AG04450 (cell line): ENCODE results near the gene MSANTD7. TPM values are rescaled to one million over a fixed set of nuclear protein-coding genes. Genes with fewer than 3 reads are reported as not detected.

Experiments used
- CTCF ChIA-PET: fragments of 300-600, 350-600 bp; formaldehyde crosslinking; extraction: SDS; loops from one replicate; lab custom pipeline; 2022; ENCODE audit warnings: antibody characterized with exemption, inconsistent platforms; lab: Charles Lee
- POLR2A ChIA-PET: fragments of 350-600 bp; formaldehyde crosslinking; extraction: SDS; loops from one replicate; lab custom pipeline; 2021; ENCODE audit warnings: antibody characterized with exemption, inconsistent platforms; lab: Yijun Ruan, JAX
- DNase-seq: peaks from one replicate; pipeline ENCODE4 v3.0.0-alpha.2; 2011; ENCODE audit warnings: low read depth, low spot score
- H3K27ac ChIP-seq: one replicate; pipeline ENCODE4 v1.5.1; 2012; ENCODE audit warnings: low read depth, low read length, control low read depth
- H3K27me3 ChIP-seq: one replicate; pipeline ENCODE4 v1.6.0; 2012; ENCODE audit warnings: low read length; ENCODE audit not compliant: control insufficient read depth, insufficient read depth
- H3K4me3 ChIP-seq: 2 replicates; pipeline ENCODE4 v1.5.1; 2011; ENCODE audit warnings: mild to moderate bottlenecking, low read depth, low read length, control low read depth
- H3K9me3 ChIP-seq: 2 replicates; pipeline ENCODE4 v1.5.1; 2012; ENCODE audit warnings: low read length; ENCODE audit not compliant: control insufficient read depth, insufficient read depth
- polyA plus RNA-seq: library from polyadenylated mRNA; depleted of rRNA; stranded (reverse); fragments of >200 nt; gene quantifications from 2 replicates; pipeline ENCODE4 v1.2.3, GENCODE V29; 2011
- TF ChIP-seq, protein P1 (sequence below): IDR thresholded peaks from 2 replicates; pipeline ENCODE4 v1.5.1; 2011; ENCODE audit warnings: low read depth, low read length, control low read depth, inconsistent platforms

MSANTD7 gene
- polyA plus RNA-seq, 1 experiment, result 5.2 TPM

DNA sequence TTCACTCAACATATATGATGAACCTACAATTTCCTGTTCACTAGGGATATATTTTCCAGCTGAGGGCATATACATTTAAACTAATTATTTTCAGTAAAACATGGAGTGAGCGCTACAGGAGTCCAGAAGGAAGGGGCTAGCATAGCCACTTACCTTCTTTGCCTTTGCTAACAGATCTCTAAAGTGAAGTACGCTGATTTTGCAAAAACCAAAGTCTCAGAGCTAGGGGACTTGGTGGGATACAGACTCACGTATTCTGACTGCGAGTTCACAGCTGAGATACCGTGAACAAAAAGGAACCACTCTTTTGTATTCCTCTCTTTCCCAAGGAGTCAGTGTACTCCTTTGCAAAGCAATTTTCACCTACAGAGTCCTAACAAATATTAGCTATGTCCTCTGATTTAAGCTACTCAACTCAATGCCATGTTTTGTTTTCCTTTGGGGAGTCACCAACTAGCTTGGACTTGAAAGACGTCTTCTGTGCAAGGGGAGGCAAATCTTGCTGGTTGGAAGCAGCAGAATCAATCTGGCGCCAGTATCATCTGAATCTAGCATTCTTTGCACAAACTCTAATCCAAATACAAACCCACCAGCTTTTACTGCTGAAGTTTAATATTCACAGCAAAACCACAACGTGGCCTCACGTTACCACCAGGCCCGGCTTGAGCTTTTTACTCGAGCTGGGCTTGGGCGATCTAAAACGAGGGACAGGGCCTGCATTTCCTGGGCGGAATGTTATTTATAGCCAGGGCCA is 926 bp upstream of the MSANTD7 start:
- H3K9me3 ChIP-seq, result peaks cover 7% of the 10 kb centered on the region; the same call in 1 of the 2 replicates
- peak overlapping the region; percentile 82 for H3K4me3 ChIP-seq
- H3K27ac ChIP-seq, result peak overlapping the region; percentile 87
- ChIA-PET CTCF (interaction anchor here (1.0 to 3.8 kb wide), 4 partner anchors 14 to 338 kb away, joined by 3 to 22 read pairs (median 6); no protein-coding TSS in a partner anchor), POLR2A (interaction anchor here (0.5 to 2.8 kb wide), 5 partner anchors 41 to 733 kb away, joined by 3 to 23 read pairs (median 9); partner anchors contain the start of gene SUV39H2)
- H3K27me3 ChIP-seq, result no peaks in the 10 kb centered on the region
- TF ChIP-seq, protein P1, sequence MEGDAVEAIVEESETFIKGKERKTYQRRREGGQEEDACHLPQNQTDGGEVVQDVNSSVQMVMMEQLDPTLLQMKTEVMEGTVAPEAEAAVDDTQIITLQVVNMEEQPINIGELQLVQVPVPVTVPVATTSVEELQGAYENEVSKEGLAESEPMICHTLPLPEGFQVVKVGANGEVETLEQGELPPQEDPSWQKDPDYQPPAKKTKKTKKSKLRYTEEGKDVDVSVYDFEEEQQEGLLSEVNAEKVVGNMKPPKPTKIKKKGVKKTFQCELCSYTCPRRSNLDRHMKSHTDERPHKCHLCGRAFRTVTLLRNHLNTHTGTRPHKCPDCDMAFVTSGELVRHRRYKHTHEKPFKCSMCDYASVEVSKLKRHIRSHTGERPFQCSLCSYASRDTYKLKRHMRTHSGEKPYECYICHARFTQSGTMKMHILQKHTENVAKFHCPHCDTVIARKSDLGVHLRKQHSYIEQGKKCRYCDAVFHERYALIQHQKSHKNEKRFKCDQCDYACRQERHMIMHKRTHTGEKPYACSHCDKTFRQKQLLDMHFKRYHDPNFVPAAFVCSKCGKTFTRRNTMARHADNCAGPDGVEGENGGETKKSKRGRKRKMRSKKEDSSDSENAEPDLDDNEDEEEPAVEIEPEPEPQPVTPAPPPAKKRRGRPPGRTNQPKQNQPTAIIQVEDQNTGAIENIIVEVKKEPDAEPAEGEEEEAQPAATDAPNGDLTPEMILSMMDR, result 0 out of 2 replicates have a peak, but pooled peaks have one; percentile 5
- DNase-seq, result peak; percentile 23

DNA sequence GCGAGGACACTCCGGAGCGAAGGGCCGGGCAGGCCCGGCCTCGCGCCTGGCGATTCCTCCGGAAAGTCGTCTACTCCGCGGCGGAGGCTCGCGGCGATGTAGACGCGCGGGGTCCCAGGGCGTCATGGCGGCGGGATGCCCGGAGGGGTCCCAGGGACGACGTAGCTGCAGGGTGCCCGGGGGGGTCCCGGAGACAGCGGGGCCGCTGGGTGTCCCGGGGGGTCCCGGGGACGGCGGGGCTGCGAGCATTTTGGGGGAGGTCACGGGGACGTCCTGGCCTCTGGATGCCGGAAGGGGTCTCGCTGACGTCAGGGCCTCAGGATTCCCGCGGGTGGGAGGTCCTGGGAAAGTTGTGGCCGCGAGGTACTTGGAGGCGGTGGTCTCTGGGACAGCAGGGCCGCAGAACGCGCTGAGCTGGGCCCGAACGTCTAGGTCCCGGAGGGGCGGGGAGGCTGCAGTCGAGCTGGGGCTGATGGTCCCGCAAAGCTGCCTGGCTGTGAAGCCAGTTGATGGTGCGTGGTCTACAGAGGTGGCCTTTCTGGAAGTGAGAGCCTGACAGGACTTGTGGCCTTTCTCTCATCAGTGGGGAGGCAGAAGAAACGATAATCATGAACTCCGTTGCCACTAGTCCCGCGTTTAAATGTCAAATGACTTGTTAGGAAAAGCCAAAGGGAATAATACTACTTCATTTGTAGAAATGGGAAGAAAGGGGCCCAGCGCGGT is 637 bp downstream of the MSANTD7 start:
- POLR2A ChIA-PET, result interaction anchor here (0.8 to 2.8 kb wide), 7 partner anchors 9 to 653 kb away, joined by 3 to 23 read pairs (median 4); partner anchors contain the start of gene SUV39H2
- CTCF ChIA-PET, result interaction anchor here (0.9 to 3.8 kb wide), 3 partner anchors 15 to 385 kb away, joined by 3 to 22 read pairs (median 4); no protein-coding TSS in a partner anchor
- TF ChIP-seq, protein P1, result no peak
- H3K4me3 ChIP-seq, result peak overlapping the region; percentile 93
- H3K9me3 ChIP-seq, result peaks cover 7% of the 10 kb centered on the region; the same call in 1 of the 2 replicates
- no peaks in the 10 kb centered on the region for H3K27me3 ChIP-seq
- DNase-seq, result no peak
- H3K27ac ChIP-seq, result peak overlapping the region; percentile 68

DNA sequence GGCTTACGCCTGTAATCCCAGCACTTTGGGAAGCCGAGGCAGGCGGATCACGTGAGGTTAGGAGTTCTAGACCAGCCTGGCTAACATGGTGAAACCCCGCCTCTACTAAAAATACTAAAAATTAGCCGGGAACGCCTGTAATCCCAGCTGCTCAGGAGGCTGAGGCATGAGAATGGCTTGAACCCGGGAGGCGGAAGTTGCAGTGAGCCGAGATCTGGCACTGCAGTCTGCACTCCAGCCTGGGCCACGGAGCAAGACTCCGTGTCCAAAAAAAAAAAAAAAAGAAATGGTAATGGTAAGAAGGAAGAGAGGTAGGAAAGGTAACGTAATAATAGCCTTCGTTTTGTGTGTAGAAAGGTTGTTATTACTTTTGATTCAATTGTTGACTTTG is 1.2 kb downstream of the MSANTD7 start:
- CTCF ChIA-PET, result no interaction called here
- Histone ChIP-seq H3K27me3 (no peaks in the 10 kb centered on the region), H3K9me3 (peaks cover 7% of the 10 kb centered on the region; the same call in 1 of the 2 replicates), H3K4me3 (peak overlapping the region; percentile 93), H3K27ac (no peak overlapping the region)
- POLR2A ChIA-PET, result interaction anchor here (1.2 to 2.8 kb wide), 2 partner anchors 39 to 285 kb away, joined by 3 to 23 read pairs; partner anchors contain the start of gene SUV39H2
- DNase-seq, result no peak
- TF ChIP-seq, protein P1, result no peak

DNA sequence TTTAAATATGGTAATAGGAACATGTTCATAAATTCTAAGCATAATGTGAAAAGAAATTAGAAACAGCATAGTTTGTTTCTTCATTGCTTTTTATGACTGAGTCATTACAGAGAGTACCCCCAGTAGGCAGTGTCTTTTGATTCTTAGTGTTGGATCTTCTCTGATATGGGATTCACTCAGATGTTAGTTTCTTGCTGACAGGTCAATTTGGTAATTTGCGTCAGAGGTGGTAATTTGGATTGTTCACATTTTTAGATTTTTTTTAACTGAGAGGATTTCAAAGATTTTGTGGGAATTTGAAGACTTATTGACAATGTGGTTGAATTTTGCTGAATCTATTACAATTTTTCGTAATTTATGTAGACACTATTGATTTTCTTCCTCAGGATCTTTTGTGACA is 2.1 kb downstream of the MSANTD7 start:
- Histone ChIP-seq H3K9me3 (peaks cover 7% of the 10 kb centered on the region; the same call in 1 of the 2 replicates), H3K27me3 (no peaks in the 10 kb centered on the region), H3K4me3 (no peak overlapping the region), H3K27ac (no peak overlapping the region)
- no peak for DNase-seq
- ChIA-PET POLR2A (no interaction called here), CTCF (no interaction called here)
- TF ChIP-seq, protein P1, result no peak
